Vagina (tissue), 2 donors: ENCODE results near the gene CTH.

Source experiments
- POLR2A ChIP-seq, 2 donors: fragments of 450-650 bp; IDR thresholded peaks; one replicate each; pipeline ENCODE4 v1.6.1; 2017; ENCODE audit warnings: antibody characterized with exemption in 2 of 2, mild to moderate bottlenecking in 2 of 2, moderate library complexity in 2 of 2
- POLR2AphosphoS5 ChIP-seq, 2 donors: sonication (generic); formaldehyde crosslinking; IDR thresholded peaks; one replicate each; pipeline ENCODE4 v1.9.0; 2017; ENCODE audit warnings: antibody characterized with exemption in 2 of 2, mild to moderate bottlenecking in 2 of 2, low read depth in 1 of 2; ENCODE audit not compliant: insufficient read depth in 1 of 2

GRCh38 chr1:70385477-70385876 lies 25.6 kb upstream of the CTH start:
- TF ChIP-seq POLR2AphosphoS5 (IDR thresholded peaks at IDR 0.05; ENCODE audit: insufficient read depth in 1 of 2, low read depth in 1 of 2) (no peak), POLR2A (IDR thresholded peaks at IDR 0.05) (no peak)
